Keratinocyte (primary cell): ENCODE measurements around the gene ASMT. TPM values are rescaled to one million over a fixed set of nuclear protein-coding genes. Genes with fewer than 3 reads are reported as not detected.
A peak's percentile ranks its signal among the peaks of the same experiment; 100 is the strongest.

Source experiments
- DNase-seq: peaks from one replicate; pipeline ENCODE4 v3.0.0-alpha.2; 2011; ENCODE audit warnings: low read depth, missing footprints, low spot score
- FAIRE-seq: peaks from 2 replicates; lab custom pipeline; 2011; peaks lifted over from hg19 to GRCh38; lab: Jason Lieb, UNC
- H2AFZ ChIP-seq: 2 replicates; pipeline ENCODE4 v1.6.0; 2012; ENCODE audit warnings: low read length, control low read depth, inconsistent platforms; ENCODE audit not compliant: control insufficient read depth
- H3K27ac ChIP-seq: 2 replicates; pipeline ENCODE4 v1.5.1; 2011; ENCODE audit warnings: low read length; ENCODE audit not compliant: control insufficient read depth, insufficient read depth
- H3K27me3 ChIP-seq: 3 replicates; pipeline ENCODE4 v1.6.0; 2011; ENCODE audit warnings: low read length; ENCODE audit not compliant: control insufficient read depth, insufficient read depth; ENCODE audit errors: extremely low read depth
- H3K36me3 ChIP-seq, 2 experiments: 2 replicates in 1 of 2; 3 replicates in 1 of 2; pipeline ENCODE4 v1.5.1; 2011; ENCODE audit warnings: low read length in 2 of 2, mild to moderate bottlenecking in 1 of 2; ENCODE audit not compliant: control insufficient read depth in 2 of 2, insufficient read depth in 2 of 2; ENCODE audit errors: extremely low read depth in 1 of 2
- H3K4me1 ChIP-seq: 3 replicates; pipeline ENCODE4 v1.5.1; 2011; ENCODE audit warnings: low read length; ENCODE audit not compliant: control insufficient read depth, insufficient read depth; ENCODE audit errors: extremely low read depth
- H3K4me2 ChIP-seq: 3 replicates; pipeline ENCODE4 v1.6.0; 2011; ENCODE audit warnings: low read depth, low read length; ENCODE audit not compliant: control insufficient read depth, insufficient read depth; ENCODE audit errors: extremely low read depth
- H3K4me3 ChIP-seq, 3 experiments: fragments of 200-600 bp in 1 of 3; sonication (generic) in 1 of 3; 2 replicates in 2 of 3; 3 replicates in 1 of 3; pipeline ENCODE4 v1.5.1; 2011 to 2016; ENCODE audit warnings: low read length in 3 of 3, mild to moderate bottlenecking in 3 of 3, control low read depth in 2 of 3, inconsistent platforms in 1 of 3, low read depth in 1 of 3, mixed read lengths in 1 of 3, mixed run types in 1 of 3, moderate library complexity in 1 of 3; ENCODE audit not compliant: control insufficient read depth in 2 of 3, insufficient read depth in 2 of 3; ENCODE audit errors: extremely low read depth in 1 of 3
- H3K79me2 ChIP-seq: 2 replicates; pipeline ENCODE4 v1.6.0; 2012; ENCODE audit warnings: low read length; ENCODE audit not compliant: control insufficient read depth, insufficient read depth
- H3K9ac ChIP-seq: 3 replicates; pipeline ENCODE4 v1.6.0; 2011; ENCODE audit warnings: low read length; ENCODE audit not compliant: control insufficient read depth, insufficient read depth; ENCODE audit errors: extremely low read depth
- H3K9me1 ChIP-seq: 3 replicates; pipeline ENCODE4 v1.6.0; 2011; ENCODE audit warnings: low read length; ENCODE audit not compliant: control insufficient read depth, insufficient read depth; ENCODE audit errors: extremely low read depth
- H3K9me3 ChIP-seq: 2 replicates; pipeline ENCODE4 v1.5.1; 2012; ENCODE audit warnings: low read depth, low read length; ENCODE audit not compliant: control insufficient read depth
- H4K20me1 ChIP-seq: 3 replicates; pipeline ENCODE4 v1.6.0; 2011; ENCODE audit warnings: low read length; ENCODE audit not compliant: control insufficient read depth, insufficient read depth; ENCODE audit errors: extremely low read depth
- CTCF ChIP-seq, 3 experiments: IDR thresholded peaks in 1 of 3; conservative IDR thresholded peaks in 1 of 3; optimal IDR thresholded peaks in 1 of 3; 2 replicates in 2 of 3; 3 replicates in 1 of 3; pipeline versions ENCODE3 to v1.5.1; 2011; ENCODE audit warnings: low read length in 3 of 3, mild to moderate bottlenecking in 3 of 3, moderate library complexity in 2 of 3, control low read depth in 1 of 3, inconsistent platforms in 1 of 3; ENCODE audit not compliant: insufficient read depth in 2 of 3; ENCODE audit errors: extremely low read depth in 1 of 3
- EZH2 ChIP-seq: IDR thresholded peaks from one replicate; pipeline ENCODE4 v1.6.1; 2012; ENCODE audit warnings: inconsistent platforms, mild to moderate bottlenecking, low read length, moderate library complexity
- dilution Hi-C: fragments of 300-500 bp; cut with MboI; formaldehyde crosslinking; loops from one replicate; pipeline ENCODE4 v1.7.0; 2020; ENCODE audit warnings: low sequenced_read_pairs; ENCODE audit not compliant: extremely low pct_ligation_motif_present
- polyA plus RNA-seq, 5 experiments: library from polyadenylated mRNA; depleted of rRNA in 3 of 5; stranded (reverse) in 3 of 5; stranded (forward) in 1 of 5; unstranded in 1 of 5; fragments of >200 nt; gene quantifications; 1 replicate in 1 of 5; 2 replicates in 3 of 5; 3 replicates in 1 of 5; pipeline versions ENCODE4 v1.2.1 to v1.2.3, GENCODE V29; 2011 to 2012; ENCODE audit warnings: missing spikeins in 2 of 5, low read depth in 1 of 5, low replicate concordance in 1 of 5

The ASMT gene
- polyA plus RNA-seq, 1 donor (not counting 4 experiments of a cell fraction or from before 2014, with no cell fraction given): not detected

DNA sequence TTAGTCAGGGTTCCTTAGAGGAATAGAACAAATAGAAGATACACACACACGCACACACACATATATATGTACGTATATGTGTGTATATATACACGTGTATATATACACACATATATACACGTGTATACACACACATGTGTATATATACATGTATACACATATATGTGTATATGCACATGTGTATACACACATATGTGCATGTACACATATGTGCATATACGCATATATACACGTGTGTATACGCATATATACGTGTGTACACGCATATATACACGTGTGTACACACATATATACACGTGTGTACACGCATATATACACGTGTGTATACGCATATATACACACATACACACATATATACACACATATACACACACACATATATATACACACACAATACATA is 41.5 kb downstream of the ASMT start:
- Histone ChIP-seq H3K9ac (no peak overlapping the region), H3K36me3 (no peaks in the 10 kb centered on the region), H2AFZ (no peak overlapping the region), H3K9me3 (no peaks in the 10 kb centered on the region), H3K79me2 (no peaks in the 10 kb centered on the region), H3K4me2 (no peak overlapping the region), H3K4me1 (peaks cover 13% of the 10 kb centered on the region), H3K27me3 (no peaks in the 10 kb centered on the region), H3K4me3 (no peak overlapping the region), H3K27ac (no peak overlapping the region), H3K9me1 (no peaks in the 10 kb centered on the region), H4K20me1 (no peaks in the 10 kb centered on the region)
- TF ChIP-seq EZH2 (no peak), CTCF (optimal IDR thresholded peaks at IDR 0.05 in 1 of 3, IDR thresholded peaks at IDR 0.05 in 1 of 3, conservative IDR thresholded peaks at IDR 0.05 in 1 of 3; ENCODE audit: extremely low read depth in 1 of 3, insufficient read depth in 2 of 3, low read length in 3 of 3) (no peak)
- DNase-seq (no peak), FAIRE-seq (no peak)
- dilution Hi-C loops: no loop called here

- H3K9me1 ChIP-seq: no peaks in the 10 kb centered on the region
- no peaks in the 10 kb centered on the region for H3K36me3 ChIP-seq
- TF ChIP-seq CTCF (optimal IDR thresholded peaks at IDR 0.05 in 1 of 3, IDR thresholded peaks at IDR 0.05 in 1 of 3, conservative IDR thresholded peaks at IDR 0.05 in 1 of 3; ENCODE audit: extremely low read depth in 1 of 3, insufficient read depth in 2 of 3, low read length in 3 of 3) (peak in 1 of 3 experiments; percentile 43), EZH2 (no peak)
- peak overlapping the region; percentile 81 for H2AFZ ChIP-seq
- H3K27me3 ChIP-seq: no peaks in the 10 kb centered on the region
- no peaks in the 10 kb centered on the region for H4K20me1 ChIP-seq
- peak; percentile 70 for FAIRE-seq
- no peaks in the 10 kb centered on the region for H3K9me3 ChIP-seq
- DNase-seq: no peak
- H3K9ac ChIP-seq: peak overlapping the region; percentile 22
- H3K27ac ChIP-seq: peak overlapping the region; percentile 22
- H3K4me1 ChIP-seq: peaks cover 13% of the 10 kb centered on the region
- peak overlapping the region; percentile 15 to 47 (median 23) for H3K4me3 ChIP-seq
- dilution Hi-C loops: no loop called here
- H3K79me2 ChIP-seq: no peaks in the 10 kb centered on the region
- H3K4me2 ChIP-seq: peak overlapping the region; percentile 59
Observed at GRCh38 chrX:1657367-1658070, 42.7 kb downstream of the ASMT start.
